HepG2 (cell line): ENCODE results near the gene SLC24A4. TPM values are rescaled to one million over a fixed set of nuclear protein-coding genes. Genes with fewer than 3 reads are reported as not detected.

Source experiments
- ATAC-seq: fragments of 200-7000 bp; cut with Tn5 transposase; 3 replicates; pipeline ENCODE4 v1.9.1; 2020; ENCODE audit warnings: mild to moderate bottlenecking, moderate library complexity
- BruUV-seq: library from RNA; stranded (reverse); fragments of 400-500 nt; replicated peaks from 2 replicates; lab custom pipeline; 2021; lab: Mats Ljungman, UMichigan
- CTCF ChIA-PET: fragments of 300-600 bp; formaldehyde crosslinking; extraction: SDS; loops from one replicate; lab custom pipeline; 2021; ENCODE audit warnings: low total read pairs, inconsistent platforms, low intra/inter-chr PET ratio; lab: Yijun Ruan, JAX
- POLR2A ChIA-PET: fragments of 350-600 bp; sonication (Branson Sonifier 250); formaldehyde crosslinking; loops from one replicate; lab custom pipeline; 2020; ENCODE audit warnings: antibody characterized with exemption, inconsistent platforms; lab: Yijun Ruan, JAX
- DNase-seq: peaks from one replicate; pipeline ENCODE4 v3.0.0-alpha.2; 2015; ENCODE audit warnings: low spot score
- FAIRE-seq: peaks from 3 replicates; lab custom pipeline; 2011; peaks lifted over from hg19 to GRCh38; lab: Jason Lieb, UNC
- H2AFZ ChIP-seq: one replicate; pipeline ENCODE4 v1.6.1; 2011; ENCODE audit warnings: low read length, inconsistent platforms
- H3K27ac ChIP-seq: fragments of 300-600 bp; 3 replicates; pipeline ENCODE4 v1.8.0; 2011; ENCODE audit warnings: mixed run types, mild to moderate bottlenecking, mixed read lengths, low read length, inconsistent platforms; ENCODE audit not compliant: insufficient read depth; ENCODE audit errors: extremely low read length
- H3K27me3 ChIP-seq, 2 experiments: fragments of 200-600 bp in 1 of 2; 2 replicates in 1 of 2; 3 replicates in 1 of 2; pipeline versions ENCODE4 v1.6.0 to v1.8.0; 2011; ENCODE audit warnings: low read length in 2 of 2, mild to moderate bottlenecking in 2 of 2, moderate library complexity in 2 of 2, inconsistent platforms in 1 of 2; ENCODE audit not compliant: insufficient read depth in 2 of 2, control insufficient read depth in 1 of 2
- H3K36me3 ChIP-seq, 2 experiments: fragments of 200-600 bp in 1 of 2; replicated peaks in 1 of 2; 2 replicates in 1 of 2; 3 replicates in 1 of 2; pipeline versions ENCODE4 v1.5.1 to v1.8.0; 2011; ENCODE audit warnings: low read length in 2 of 2, inconsistent platforms in 1 of 2; ENCODE audit not compliant: insufficient read depth in 2 of 2, control insufficient read depth in 1 of 2
- H3K4me1 ChIP-seq: 2 replicates; pipeline ENCODE4 v1.5.1; 2012; ENCODE audit warnings: low read length, inconsistent platforms; ENCODE audit not compliant: insufficient read depth
- H3K4me2 ChIP-seq: 2 replicates; pipeline ENCODE4 v1.6.0; 2011; ENCODE audit warnings: low read depth, low read length, inconsistent platforms
- H3K4me3 ChIP-seq, 3 experiments: fragments of 200-600 bp in 1 of 3; sonication (generic), shearing (Covaris generic) in 1 of 3; replicated peaks in 1 of 3; 2 replicates each; pipeline ENCODE4 v1.5.1; 2011 to 2016; ENCODE audit warnings: low read length in 3 of 3, inconsistent platforms in 2 of 3, low read depth in 2 of 3, mild to moderate bottlenecking in 2 of 3, control low read depth in 1 of 3, mixed read lengths in 1 of 3; ENCODE audit not compliant: insufficient read depth in 1 of 3
- H3K79me2 ChIP-seq: one replicate; pipeline ENCODE4 v1.6.1; 2011; ENCODE audit warnings: low read length, inconsistent platforms; ENCODE audit not compliant: insufficient read depth
- H3K9ac ChIP-seq: 2 replicates; pipeline ENCODE4 v1.6.0; 2011; ENCODE audit warnings: mild to moderate bottlenecking, low read depth, low read length, inconsistent platforms; ENCODE audit not compliant: insufficient read depth
- H3K9me3 ChIP-seq: 2 replicates; pipeline ENCODE4 v1.5.1; 2012; ENCODE audit warnings: mild to moderate bottlenecking, low read length
- H4K20me1 ChIP-seq: 2 replicates; pipeline ENCODE4 v1.6.0; 2011; ENCODE audit warnings: inconsistent platforms, mild to moderate bottlenecking, low read length, moderate library complexity; ENCODE audit not compliant: insufficient read depth
- AKAP8 ChIP-seq: sonication (generic); formaldehyde crosslinking; IDR thresholded peaks from 2 replicates; pipeline ENCODE4 v1.5.1; 2020; ENCODE audit warnings: mild to moderate bottlenecking, missing genetic modification reagents
- IRX3 ChIP-seq: sonication (generic); formaldehyde crosslinking; IDR thresholded peaks from 2 replicates; pipeline ENCODE4 v1.8.1; 2023; ENCODE audit warnings: mild to moderate bottlenecking, low read depth, missing genetic modification reagents, borderline replicate concordance
- MYC ChIP-seq: sonication (generic); formaldehyde crosslinking; IDR thresholded peaks from 2 replicates; pipeline ENCODE4 v1.9.0; 2021; ENCODE audit warnings: missing genetic modification reagents, borderline replicate concordance
- NCOA2 ChIP-seq: sonication (generic); formaldehyde crosslinking; IDR thresholded peaks from 2 replicates; pipeline ENCODE4 v1.8.0; 2022; ENCODE audit warnings: inconsistent platforms
- SMC3 ChIP-seq: IDR thresholded peaks from 2 replicates; pipeline ENCODE4 v1.6.1; 2011; ENCODE audit warnings: low read length, improper control_type of control experiment
- SP2 ChIP-seq: sonication (generic); formaldehyde crosslinking; IDR thresholded peaks from 2 replicates; pipeline ENCODE4 v1.5.1; 2020; ENCODE audit warnings: mild to moderate bottlenecking, missing genetic modification reagents
- TCF7L2 ChIP-seq: IDR thresholded peaks from 2 replicates; pipeline ENCODE4 v1.6.1; 2011; ENCODE audit warnings: mild to moderate bottlenecking, low read depth, low read length, moderate library complexity
- TRAFD1 ChIP-seq: sonication (generic); formaldehyde crosslinking; IDR thresholded peaks from 2 replicates; pipeline ENCODE4 v1.5.1; 2020; ENCODE audit warnings: missing genetic modification reagents, mild to moderate bottlenecking, borderline replicate concordance
- ZMYM4 ChIP-seq: sonication (generic); formaldehyde crosslinking; IDR thresholded peaks from 2 replicates; pipeline ENCODE4 v1.8.1; 2023; ENCODE audit warnings: mild to moderate bottlenecking, missing genetic modification reagents
- ZNF576 ChIP-seq: sonication (generic); formaldehyde crosslinking; IDR thresholded peaks from 2 replicates; pipeline ENCODE4 v1.4.0; 2020; ENCODE audit warnings: mild to moderate bottlenecking, missing genetic modification reagents
- ZSCAN30 ChIP-seq: sonication (generic); formaldehyde crosslinking; IDR thresholded peaks from 2 replicates; pipeline ENCODE4 v1.5.0; 2020; ENCODE audit warnings: mild to moderate bottlenecking, missing genetic modification reagents
- ZUFSP ChIP-seq: sonication (generic); formaldehyde crosslinking; IDR thresholded peaks from 2 replicates; pipeline ENCODE4 v1.9.0; 2021; ENCODE audit warnings: missing genetic modification reagents, mild to moderate bottlenecking, borderline replicate concordance
- WGBS: methylation state at CpG from one replicate; pipeline ENCODE4 v1.1.6; 2017; ENCODE audit warnings: low lambda C conversion rate; 5-methylcytosine and 5-hydroxymethylcytosine counted together
- in situ Hi-C: cut with HindIII; loops from 2 replicates; pipeline ENCODE4 v1.10.0; 2017; ENCODE audit warnings: low pct_unique_long_range_greater_than_20kb; ENCODE audit not compliant: extremely low pct_ligation_motif_present
- intact Hi-C: fragments of 100-400 bp; cut with micrococcal nuclease; formaldehyde crosslinking; loops from one replicate; pipeline ENCODE4 v1.10.0; 2022; ENCODE audit not compliant: unreplicated experiment
- polyA plus RNA-seq, 8 experiments: library from polyadenylated mRNA; depleted of rRNA in 3 of 8; stranded (reverse) in 7 of 8; unstranded in 1 of 8; fragments of >200 nt; fragmentation: Illumina TruSeq in 4 of 8; extraction: Trizol in 4 of 8; gene quantifications; 2 replicates each; pipeline versions ENCODE4 v1.2.1 to v1.2.3, GENCODE V29; 2011 to 2016; ENCODE audit warnings: low read depth in 4 of 8, missing spikeins in 1 of 8, mixed read lengths in 1 of 8; ENCODE audit not compliant: insufficient read depth in 1 of 8
- total RNA-seq, 5 experiments: library from RNA; depleted of rRNA; stranded (reverse); fragments of >200 nt; fragmentation: Illumina TruSeq; extraction: Trizol; gene quantifications; 2 replicates each; pipeline ENCODE4 v1.2.3, GENCODE V29; 2016; ENCODE audit warnings: low read depth in 1 of 5
- TF ChIP-seq, protein P1 (sequence below): sonication (generic); formaldehyde crosslinking; IDR thresholded peaks from 2 replicates; pipeline ENCODE4 v1.4.0; 2020; ENCODE audit warnings: mild to moderate bottlenecking, missing genetic modification reagents

The SLC24A4 gene
- total and polyA plus RNA-seq, 2 of the 13 experiments (the other 11 are each of a cell fraction or from before 2014, with no cell fraction given) = not detected

DNA sequence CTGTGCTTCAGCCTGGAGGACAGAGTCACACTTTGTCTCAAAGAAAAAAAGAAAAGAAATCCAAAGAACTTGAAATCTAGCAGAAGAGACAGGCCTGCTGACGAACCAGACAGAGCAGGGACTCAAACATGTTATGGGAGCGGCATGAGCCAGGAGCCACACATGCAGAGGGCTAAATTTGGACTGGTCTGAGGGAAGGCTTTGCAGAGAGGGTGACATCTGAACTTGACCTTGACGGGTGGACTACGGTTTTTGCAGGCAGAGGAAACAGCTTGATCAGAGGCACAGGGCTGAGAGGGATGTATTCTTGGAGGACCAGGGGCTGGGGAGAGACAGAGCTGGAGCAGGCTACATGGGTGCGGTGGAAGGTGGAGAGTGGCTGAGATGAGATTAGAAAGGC lies 20.5 kb upstream of the SLC24A4 start:
- in situ Hi-C loops = no loop called here
- no TSS peak for BruUV-seq

GRCh38 chr14:92308716-92309115 lies 14.2 kb upstream of the SLC24A4 start:
- ATAC-seq (no peak), FAIRE-seq (no peak), DNase-seq (no peak)
- Histone ChIP-seq H3K9ac (no peak overlapping the region), H3K27ac (no peak overlapping the region), H3K9me3 (no peaks in the 10 kb centered on the region), H3K79me2 (no peaks in the 10 kb centered on the region), H3K4me1 (no peaks in the 10 kb centered on the region), H2AFZ (no peak overlapping the region), H3K4me3 (no peak overlapping the region), H3K36me3 (no peaks in the 10 kb centered on the region), H4K20me1 (no peaks in the 10 kb centered on the region), H3K27me3 (peaks cover 4 to 40% of the 10 kb centered on the region in 2 experiments), H3K4me2 (no peak overlapping the region)
- 26% methylated on average over 6 of the region's 8 CpGs for WGBS
- intact Hi-C loops (no loop called here), in situ Hi-C loops (no loop called here)
- ChIA-PET CTCF (no interaction called here), POLR2A (no interaction called here)
- no TSS peak for BruUV-seq
- TF ChIP-seq ZNF576 (CRISPR knock-in tag) (no peak), SMC3 (no peak), IRX3 (CRISPR knock-in tag) (no peak), ZUFSP (CRISPR knock-in tag) (no peak), NCOA2 (no peak), TCF7L2 (no peak), AKAP8 (CRISPR knock-in tag) (no peak), SP2 (CRISPR knock-in tag) (no peak), MYC (CRISPR knock-in tag) (no peak), TRAFD1 (CRISPR knock-in tag) (no peak)
- TF ChIP-seq, protein P1, sequence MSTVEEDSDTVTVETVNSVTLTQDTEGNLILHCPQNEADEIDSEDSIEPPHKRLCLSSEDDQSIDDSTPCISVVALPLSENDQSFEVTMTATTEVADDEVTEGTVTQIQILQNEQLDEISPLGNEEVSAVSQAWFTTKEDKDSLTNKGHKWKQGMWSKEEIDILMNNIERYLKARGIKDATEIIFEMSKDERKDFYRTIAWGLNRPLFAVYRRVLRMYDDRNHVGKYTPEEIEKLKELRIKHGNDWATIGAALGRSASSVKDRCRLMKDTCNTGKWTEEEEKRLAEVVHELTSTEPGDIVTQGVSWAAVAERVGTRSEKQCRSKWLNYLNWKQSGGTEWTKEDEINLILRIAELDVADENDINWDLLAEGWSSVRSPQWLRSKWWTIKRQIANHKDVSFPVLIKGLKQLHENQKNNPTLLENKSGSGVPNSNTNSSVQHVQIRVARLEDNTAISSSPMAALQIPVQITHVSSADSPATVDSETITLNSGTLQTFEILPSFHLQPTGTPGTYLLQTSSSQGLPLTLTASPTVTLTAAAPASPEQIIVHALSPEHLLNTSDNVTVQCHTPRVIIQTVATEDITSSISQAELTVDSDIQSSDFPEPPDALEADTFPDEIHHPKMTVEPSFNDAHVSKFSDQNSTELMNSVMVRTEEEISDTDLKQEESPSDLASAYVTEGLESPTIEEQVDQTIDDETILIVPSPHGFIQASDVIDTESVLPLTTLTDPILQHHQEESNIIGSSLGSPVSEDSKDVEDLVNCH (CRISPR knock-in tag) = no peak

More for the DNA sequence above, 20.5 kb upstream of the SLC24A4 start:
- H3K36me3 ChIP-seq = no peaks in the 10 kb centered on the region
- H3K79me2 ChIP-seq = no peaks in the 10 kb centered on the region
- FAIRE-seq (no peak), ATAC-seq (no peak), DNase-seq (no peak)
- ChIA-PET POLR2A (no interaction called here), CTCF (no interaction called here)
- H3K4me2 ChIP-seq = no peak overlapping the region
- H3K4me3 ChIP-seq = no peak overlapping the region
- no peaks in the 10 kb centered on the region for H3K4me1 ChIP-seq
- WGBS = 20% methylated on average over 5 of the region's 5 CpGs
- no peaks in the 10 kb centered on the region for H3K9me3 ChIP-seq
- no peak overlapping the region for H3K9ac ChIP-seq
- no peak for TF ChIP-seq ZMYM4 (CRISPR knock-in tag)
- TF ChIP-seq ZSCAN30 (CRISPR knock-in tag) = no peak
- H2AFZ ChIP-seq = no peak overlapping the region
- intact Hi-C loops = no loop called here
- H3K27me3 ChIP-seq = peaks cover 2 to 59% of the 10 kb centered on the region in 2 experiments; a peak in 3 of 5 replicates
- no peaks in the 10 kb centered on the region for H4K20me1 ChIP-seq
- no peak overlapping the region for H3K27ac ChIP-seq
